HCT116 (cell line): ENCODE data around the gene RPS6KA1. TPM values are rescaled to one million over a fixed set of nuclear protein-coding genes. Genes with fewer than 3 reads are reported as not detected.

Source experiments
- ATAC-seq: fragments of 200-7000 bp; cut with Tn5 transposase; 2 replicates; pipeline ENCODE4 v1.9.1; 2020; ENCODE audit warnings: mild to moderate bottlenecking, moderate library complexity
- BruUV-seq: library from RNA; stranded (reverse); fragments of 400-500 nt; replicated peaks from 2 replicates; lab custom pipeline; 2021; lab: Mats Ljungman, UMichigan
- CTCF ChIA-PET: fragments of 300-600 bp; sonication (Branson Sonifier 250); formaldehyde crosslinking; loops from one replicate; lab custom pipeline; 2021; ENCODE audit warnings: antibody characterized with exemption; lab: Charles Lee
- POLR2A ChIA-PET: fragments of 300-600, 350-600 bp; sonication (Branson Sonifier 250); formaldehyde crosslinking; loops from one replicate; lab custom pipeline; 2021; ENCODE audit warnings: antibody characterized with exemption; lab: Charles Lee
- RAD21 ChIA-PET, 2 experiments: fragments of 300-600 bp; sonication (Branson Sonifier 250); formaldehyde crosslinking; loops; one replicate each; lab custom pipeline; 2023; ENCODE audit warnings: low total read pairs in 2 of 2; ENCODE audit not compliant: uncharacterized antibody in 2 of 2, unreplicated experiment in 2 of 2, low non-redundant PET in 1 of 2; lab: Charles Lee
- DNase-seq: peaks from one replicate; pipeline ENCODE4 v3.0.0-alpha.2; 2010; ENCODE audit warnings: low read depth, low spot score
- H2AFZ ChIP-seq: fragments of 200-600 bp; shearing (Covaris generic), sonication (generic); 2 replicates; pipeline ENCODE4 v1.6.1; 2017; ENCODE audit warnings: low read depth, mixed run types, mixed read lengths, antibody characterized with exemption, low read length; ENCODE audit not compliant: poor library complexity, severe bottlenecking
- H3K27ac ChIP-seq: 2 replicates; pipeline ENCODE4 v1.5.1; 2012; ENCODE audit warnings: low read depth, low read length
- H3K27me3 ChIP-seq: fragments of 200-600 bp; sonication (generic); 2 replicates; pipeline ENCODE4 v1.6.1; 2016; ENCODE audit warnings: mixed run types, low read length, mixed read lengths; ENCODE audit not compliant: insufficient read depth
- H3K36me3 ChIP-seq, 2 experiments: fragments of 200-500 bp in 1 of 2; fragments of 200-600 bp in 1 of 2; sonication (Bioruptor generic) in 1 of 2; sonication (generic) in 1 of 2; 2 replicates each; pipeline versions ENCODE4 v1.5.1 to v1.6.1; 2014 to 2016; ENCODE audit warnings: low read length in 2 of 2, inconsistent platforms in 1 of 2, mixed read lengths in 1 of 2, mixed run types in 1 of 2; ENCODE audit not compliant: insufficient read depth in 2 of 2, control insufficient read depth in 1 of 2
- H3K4me1 ChIP-seq, 2 experiments: fragments of 200-600 bp in 1 of 2; sonication (generic) in 1 of 2; 2 replicates each; pipeline versions ENCODE4 v1.5.1 to v1.6.1; 2012 to 2017; ENCODE audit warnings: low read length in 2 of 2, inconsistent platforms in 1 of 2, mild to moderate bottlenecking in 1 of 2, mixed read lengths in 1 of 2, mixed run types in 1 of 2, moderate library complexity in 1 of 2; ENCODE audit not compliant: insufficient read depth in 2 of 2, control insufficient read depth in 1 of 2
- H3K4me2 ChIP-seq: fragments of 200-600 bp; sonication (generic); 2 replicates; pipeline ENCODE4 v1.6.1; 2017; ENCODE audit warnings: mixed run types, low read length, mixed read lengths
- H3K4me3 ChIP-seq, 2 experiments: fragments of 200-600 bp in 1 of 2; sonication (generic) in 1 of 2; replicated peaks in 1 of 2; 2 replicates each; pipeline ENCODE4 v1.5.1; 2011 to 2016; ENCODE audit warnings: low read length in 2 of 2, control low read depth in 1 of 2, low read depth in 1 of 2, mild to moderate bottlenecking in 1 of 2, mixed read lengths in 1 of 2, mixed run types in 1 of 2
- H3K79me2 ChIP-seq: fragments of 200-600 bp; sonication (generic); 2 replicates; pipeline ENCODE4 v1.6.1; 2017; ENCODE audit warnings: mild to moderate bottlenecking, mixed run types, low read length, moderate library complexity, mixed read lengths; ENCODE audit not compliant: insufficient read depth
- H3K9ac ChIP-seq: fragments of 200-600 bp; sonication (generic); 2 replicates; pipeline ENCODE4 v1.6.1; 2016; ENCODE audit warnings: low read length, mixed read lengths
- H3K9me2 ChIP-seq: fragments of 200-600 bp; sonication (generic), shearing (Covaris generic); 2 replicates; pipeline ENCODE4 v1.6.1; 2017; ENCODE audit warnings: mixed run types, mild to moderate bottlenecking, moderate library complexity; ENCODE audit not compliant: insufficient read depth
- H3K9me3 ChIP-seq, 2 experiments: fragments of 200-500 bp in 1 of 2; fragments of 200-600 bp in 1 of 2; sonication (Bioruptor generic) in 1 of 2; sonication (generic) in 1 of 2; 2 replicates each; pipeline ENCODE4 v1.6.1; 2014 to 2017; ENCODE audit warnings: low read length in 2 of 2, mixed read lengths in 2 of 2, inconsistent platforms in 1 of 2, low read depth in 1 of 2, mild to moderate bottlenecking in 1 of 2, mixed run types in 1 of 2, moderate library complexity in 1 of 2; ENCODE audit not compliant: control insufficient read depth in 1 of 2, insufficient read depth in 1 of 2
- H4K20me1 ChIP-seq: fragments of 200-600 bp; sonication (generic), shearing (Covaris generic); 2 replicates; pipeline ENCODE4 v1.6.1; 2017; ENCODE audit warnings: mixed run types, mild to moderate bottlenecking, moderate library complexity; ENCODE audit not compliant: insufficient read depth
- ATF3 ChIP-seq: IDR thresholded peaks from 2 replicates; pipeline ENCODE4 v1.6.1; 2012
- CBX3 ChIP-seq: IDR thresholded peaks from 2 replicates; pipeline ENCODE4 v1.6.1; 2012; ENCODE audit warnings: low read depth
- ELF1 ChIP-seq: IDR thresholded peaks from 2 replicates; pipeline ENCODE4 v1.6.1; 2012; ENCODE audit warnings: low read depth, borderline replicate concordance
- EZH2 ChIP-seq: fragments of 200-600 bp; sonication (generic); IDR thresholded peaks from 2 replicates; pipeline ENCODE4 v1.6.1; 2017; ENCODE audit warnings: antibody characterized with exemption, mixed run types
- EZH2phosphoT487 ChIP-seq: fragments of 200-600 bp; IDR thresholded peaks from 2 replicates; pipeline ENCODE4 v1.6.1; 2018; ENCODE audit warnings: antibody characterized with exemption, borderline replicate concordance
- POLR2A ChIP-seq: IDR thresholded peaks from 2 replicates; pipeline ENCODE4 v1.7.0; 2011; ENCODE audit warnings: borderline replicate concordance; ENCODE audit not compliant: insufficient read depth, insufficient read length; ENCODE audit errors: extremely low read depth
- POLR2AphosphoS5 ChIP-seq: IDR thresholded peaks from 2 replicates; pipeline ENCODE4 v1.6.1; 2011; ENCODE audit warnings: mild to moderate bottlenecking, low read depth, low read length, moderate library complexity
- REST ChIP-seq: IDR thresholded peaks from 2 replicates; pipeline ENCODE4 v1.6.1; 2012; ENCODE audit warnings: low read depth
- SIN3A ChIP-seq: IDR thresholded peaks from 2 replicates; pipeline ENCODE4 v1.6.1; 2012; ENCODE audit warnings: low read depth
- YY1 ChIP-seq: IDR thresholded peaks from 2 replicates; pipeline ENCODE4 v1.6.1; 2011; ENCODE audit warnings: low read length, low read depth, moderate library complexity, mild to moderate bottlenecking; ENCODE audit not compliant: insufficient replicate concordance; ENCODE audit errors: extremely low read depth
- ZBTB33 ChIP-seq: IDR thresholded peaks from 2 replicates; pipeline ENCODE4 v1.6.1; 2011; ENCODE audit warnings: mild to moderate bottlenecking, low read length, moderate library complexity; ENCODE audit not compliant: insufficient replicate concordance; ENCODE audit errors: extremely low read depth
- intact Hi-C: fragments of 100-400 bp; cut with micrococcal nuclease; formaldehyde crosslinking; loops from 2 replicates; pipeline ENCODE4 v1.10.0; 2022
- total RNA-seq: library from RNA; stranded (reverse); gene quantifications from one replicate; pipeline ENCODE4 v1.2.1, GENCODE V29; 2021; ENCODE audit not compliant: unreplicated experiment

The RPS6KA1 gene
- total RNA-seq, 1 experiment from 2014 or later: 47.0 TPM

- H3K9me2 ChIP-seq: no peaks in the 10 kb centered on the region
- ChIA-PET RAD21 (no interaction called here), CTCF (no interaction called here), POLR2A (no interaction called here)
- H2AFZ ChIP-seq: no peak overlapping the region
- H3K4me3 ChIP-seq: no peak overlapping the region
- no peaks in the 10 kb centered on the region for H3K4me1 ChIP-seq
- H4K20me1 ChIP-seq: no peaks in the 10 kb centered on the region
- DNase-seq (no peak), ATAC-seq (no peak)
- TF ChIP-seq EZH2phosphoT487: no peak
- no peak for TF ChIP-seq POLR2A
- no peak for TF ChIP-seq EZH2
- TF ChIP-seq CBX3: no peak
- no peak for TF ChIP-seq SIN3A
- TF ChIP-seq REST: no peak
- no peak for TF ChIP-seq ATF3
- TF ChIP-seq ZBTB33: no peak
- TF ChIP-seq YY1: no peak
- no peak for TF ChIP-seq ELF1
- no peak for TF ChIP-seq POLR2AphosphoS5
- no peak overlapping the region for H3K27ac ChIP-seq
- no peak overlapping the region for H3K9ac ChIP-seq
- no peaks in the 10 kb centered on the region for H3K79me2 ChIP-seq
- H3K4me2 ChIP-seq: no peak overlapping the region
- BruUV-seq: no TSS peak
- H3K9me3 ChIP-seq: no peaks in the 10 kb centered on the region
- no peaks in the 10 kb centered on the region for H3K36me3 ChIP-seq
- H3K27me3 ChIP-seq: no peaks in the 10 kb centered on the region
- intact Hi-C loops: no loop called here
Observed at GRCh38 chr1:26518355-26518754, 11.2 kb upstream of the RPS6KA1 start.
